Activated CD4-positive, alpha-beta T cell treated with anti-CD3 and anti-CD28 coated beads for 48 hours (primary cell): ENCODE data around the gene COQ8A.
A peak's percentile ranks its signal among the peaks of the same experiment; 100 is the strongest.
"Not testable (repeated sequence)": the region's sequence is repeated elsewhere in the genome, so short reads cannot be mapped to it uniquely, and the experiment has no call there.

Source experiments
- DNase-seq: peaks from one replicate; pipeline ENCODE4 v3.0.0-alpha.2; 2020

The COQ8A gene

GRCh38 chr1:226929260-226930111 is 10.6 kb upstream of the COQ8A start:
- DNase-seq = not testable (repeated sequence)

GRCh38 chr1:226934483-226935237 is 5.4 kb upstream of the COQ8A start:
- no peak for DNase-seq

- no peak for DNase-seq
These were observed 2.0 kb upstream of the COQ8A start for GRCh38 chr1:226937940-226938725.

GRCh38 chr1:226938903-226939437 is 1.1 kb upstream of the COQ8A start:
- DNase-seq = no peak

GRCh38 chr1:226939438-226940028 is 561 bp upstream of the COQ8A start:
- DNase-seq = peak; percentile 74

GRCh38 chr1:226940806-226941067 is 643 bp downstream of the COQ8A start:
- no peak for DNase-seq

- no peak for DNase-seq
These were observed 2.3 kb downstream of the COQ8A start for GRCh38 chr1:226942392-226942791.

- DNase-seq = no peak
These were observed 3.1 kb downstream of the COQ8A start for GRCh38 chr1:226943156-226943555.

GRCh38 chr1:226943927-226944326 is 3.8 kb downstream of the COQ8A start:
- DNase-seq = no peak

GRCh38 chr1:226945106-226945857 is 5.2 kb downstream of the COQ8A start:
- no peak for DNase-seq

GRCh38 chr1:226945858-226946245 is 5.8 kb downstream of the COQ8A start:
- no peak for DNase-seq

GRCh38 chr1:226946285-226946684 is 6.2 kb downstream of the COQ8A start:
- DNase-seq = no peak

GRCh38 chr1:226946841-226947240 is 6.7 kb downstream of the COQ8A start:
- no peak for DNase-seq

GRCh38 chr1:226948051-226948450 is 8.0 kb downstream of the COQ8A start:
- no peak for DNase-seq

- no peak for DNase-seq
These were observed 8.4 kb downstream of the COQ8A start for GRCh38 chr1:226948480-226948879.

GRCh38 chr1:226948996-226949395 is 8.9 kb downstream of the COQ8A start:
- DNase-seq = no peak

- DNase-seq = no peak
These were observed 9.3 kb downstream of the COQ8A start for GRCh38 chr1:226949401-226949800.

- DNase-seq = no peak
These were observed 10.2 kb downstream of the COQ8A start for GRCh38 chr1:226950316-226950715.

- DNase-seq = no peak
These were observed 10.8 kb downstream of the COQ8A start for GRCh38 chr1:226950871-226951270.

- DNase-seq = no peak
These were observed 11.4 kb downstream of the COQ8A start for GRCh38 chr1:226951286-226952117.

GRCh38 chr1:226952118-226952441 is 12.0 kb downstream of the COQ8A start:
- no peak for DNase-seq
